GM23338 (cell line): ENCODE data around the gene CRB2. TPM values are rescaled to one million over a fixed set of nuclear protein-coding genes. Genes with fewer than 3 reads are reported as not detected.

Experiments
- ATAC-seq: fragments of 200-7000 bp; cut with Tn5 transposase; 3 replicates; pipeline ENCODE4 v1.9.1; 2020
- DNase-seq: peaks from one replicate; pipeline ENCODE4 v3.0.0-alpha.2; 2015; ENCODE audit warnings: low spot score
- H2AFZ ChIP-seq: fragments of 200-600 bp; sonication (generic); 2 replicates; pipeline ENCODE4 v1.8.0; 2016; ENCODE audit warnings: antibody characterized with exemption, mild to moderate bottlenecking, moderate library complexity
- H3F3A ChIP-seq: fragments of 200-600 bp; sonication (generic); replicated peaks from 2 replicates; pipeline ENCODE4 v1.8.0; 2017; ENCODE audit warnings: antibody characterized with exemption, mixed run types, low read depth
- H3K27ac ChIP-seq: fragments of 200-600 bp; sonication (generic); 2 replicates; pipeline ENCODE4 v1.6.1; 2016; ENCODE audit warnings: low read depth
- H3K27me3 ChIP-seq: fragments of 200-600 bp; sonication (generic); 2 replicates; pipeline ENCODE4 v1.8.0; 2016; ENCODE audit warnings: mild to moderate bottlenecking, mixed run types, moderate library complexity; ENCODE audit not compliant: insufficient read depth
- H3K36me3 ChIP-seq: fragments of 200-600 bp; sonication (generic); 2 replicates; pipeline ENCODE4 v1.8.0; 2016; ENCODE audit warnings: mild to moderate bottlenecking; ENCODE audit not compliant: insufficient read depth
- H3K4me1 ChIP-seq: fragments of 200-600 bp; sonication (generic); 2 replicates; pipeline ENCODE4 v1.8.0; 2016; ENCODE audit warnings: mild to moderate bottlenecking, moderate library complexity; ENCODE audit not compliant: insufficient read depth
- H3K4me2 ChIP-seq: fragments of 200-600 bp; sonication (generic); 2 replicates; pipeline ENCODE4 v1.7.1; 2017; ENCODE audit warnings: mixed run types
- H3K4me3 ChIP-seq: fragments of 200-600 bp; sonication (generic); 2 replicates; pipeline ENCODE4 v1.6.1; 2016; ENCODE audit warnings: mixed run types
- H3K79me2 ChIP-seq: fragments of 200-600 bp; sonication (generic); replicated peaks from 2 replicates; pipeline ENCODE4 v1.8.0; 2017; ENCODE audit warnings: mild to moderate bottlenecking; ENCODE audit not compliant: insufficient read depth
- H3K9me2 ChIP-seq: fragments of 200-600 bp; sonication (generic); 2 replicates; pipeline ENCODE4 v1.8.0; 2017; ENCODE audit not compliant: insufficient read depth
- H4K20me1 ChIP-seq: fragments of 200-600 bp; sonication (generic); replicated peaks from 2 replicates; pipeline ENCODE4 v1.8.0; 2017; ENCODE audit warnings: mild to moderate bottlenecking; ENCODE audit not compliant: insufficient read depth
- H3K27ac Mint-ChIP-seq: 2 replicates; pipeline ENCODE4 v1.8.0; 2020; ENCODE audit warnings: inconsistent platforms, mild to moderate bottlenecking, moderate library complexity, mixed read lengths
- H3K27me3 Mint-ChIP-seq: 3 replicates; pipeline ENCODE4 v1.8.0; 2022; ENCODE audit warnings: low read depth, mild to moderate bottlenecking, moderate library complexity, mixed read lengths, inconsistent platforms; ENCODE audit not compliant: insufficient read depth, poor library complexity
- H3K36me3 Mint-ChIP-seq: 3 replicates; pipeline ENCODE4 v1.8.0; 2021; ENCODE audit warnings: low read depth, mild to moderate bottlenecking, inconsistent platforms, moderate library complexity, mixed read lengths
- H3K4me1 Mint-ChIP-seq: 3 replicates; pipeline ENCODE4 v1.8.0; 2020; ENCODE audit warnings: mild to moderate bottlenecking, inconsistent platforms, mixed read lengths
- H3K4me3 Mint-ChIP-seq: 3 replicates; pipeline ENCODE4 v1.8.0; 2021; ENCODE audit warnings: moderate library complexity, mild to moderate bottlenecking, inconsistent platforms, mixed read lengths
- H3K9me3 Mint-ChIP-seq: 3 replicates; pipeline ENCODE4 v1.8.0; 2020; ENCODE audit warnings: moderate library complexity, mild to moderate bottlenecking, inconsistent platforms, mixed read lengths
- CREB1 ChIP-seq: fragments of 250-450 bp; sonication (Bioruptor Pico); IDR thresholded peaks from 2 replicates; pipeline ENCODE4 v1.5.0; 2020; ENCODE audit warnings: low read depth, mild to moderate bottlenecking, moderate library complexity
- CTCF ChIP-seq, 2 experiments: fragments of 200-600 bp in 1 of 2; sonication (generic) in 1 of 2; conservative IDR thresholded peaks; 2 replicates each; pipeline versions ENCODE4 v1.5.1 to v1.6.1; 2016 to 2017; ENCODE audit warnings: antibody characterized with exemption in 2 of 2, low read depth in 2 of 2, mild to moderate bottlenecking in 2 of 2, moderate library complexity in 1 of 2
- ETS1 ChIP-seq: IDR thresholded peaks from 2 replicates; pipeline ENCODE4 v1.6.1; 2016; ENCODE audit warnings: antibody characterized with exemption
- EZH2 ChIP-seq: fragments of 200-600 bp; sonication (generic); IDR thresholded peaks from one replicate; pipeline ENCODE4 v1.8.0; 2017; ENCODE audit warnings: antibody characterized with exemption, mild to moderate bottlenecking, low read depth; ENCODE audit not compliant: unreplicated experiment
- EZH2phosphoT487 ChIP-seq: fragments of 200-600 bp; sonication (generic); IDR thresholded peaks from one replicate; pipeline ENCODE4 v1.8.1; 2018; ENCODE audit warnings: antibody characterized with exemption; ENCODE audit not compliant: unreplicated experiment
- JUNB ChIP-seq: IDR thresholded peaks from one replicate; pipeline ENCODE4 v1.6.1; 2016; ENCODE audit warnings: antibody characterized with exemption; ENCODE audit not compliant: unreplicated experiment
- NANOG ChIP-seq: IDR thresholded peaks from 2 replicates; pipeline ENCODE4 v1.6.1; 2016; ENCODE audit warnings: antibody characterized with exemption, borderline replicate concordance
- POLR2AphosphoS5 ChIP-seq: IDR thresholded peaks from 2 replicates; pipeline ENCODE4 v1.6.1; 2016; ENCODE audit warnings: antibody characterized with exemption, low read depth
- STAT1 ChIP-seq: IDR thresholded peaks from one replicate; pipeline ENCODE4 v1.6.1; 2016; ENCODE audit warnings: antibody characterized with exemption; ENCODE audit not compliant: unreplicated experiment
- ZNF331 ChIP-seq: fragments of 250-450 bp; sonication (Bioruptor Pico); IDR thresholded peaks from 2 replicates; pipeline ENCODE4 v1.5.0; 2020; ENCODE audit warnings: low read depth, mild to moderate bottlenecking, moderate library complexity
- ZNF462 ChIP-seq: fragments of 250-450 bp; sonication (Bioruptor Pico); IDR thresholded peaks from 2 replicates; pipeline ENCODE4 v1.5.0; 2020; ENCODE audit warnings: mild to moderate bottlenecking, moderate library complexity
- polyA plus RNA-seq: library from polyadenylated mRNA; unstranded; fragments of >200 nt; fragmentation: Nextera tagmentation; extraction: Ambion mirVana; gene quantifications from 2 replicates; pipeline ENCODE4 v1.2.1, GENCODE V29; 2016
- total RNA-seq: library from RNA; depleted of rRNA; stranded (reverse); fragments of >200 nt; shearing (Covaris generic); gene quantifications from 2 replicates; pipeline ENCODE4 v1.2.3, GENCODE V29; 2014

CRB2 gene
- total and polyA plus RNA-seq, 2 experiments from 2014 or later, result 0.34 to 10.2 TPM

- no peak for TF ChIP-seq ZNF462 (CRISPR knock-in tag)
- no peak for TF ChIP-seq EZH2phosphoT487
- no peak for TF ChIP-seq ETS1
- TF ChIP-seq EZH2, result no peak
Observed at GRCh38 chr9:123354806-123355508, 1.0 kb upstream of the CRB2 start (continued).

- Histone ChIP-seq H4K20me1 (no peaks in the 10 kb centered on the region), H3K27ac (no peak overlapping the region), H3K4me3 (peak overlapping the region; percentile 60; the same call in 1 of the 2 replicates), H3K36me3 (no peaks in the 10 kb centered on the region), H3K27me3 (no peaks in the 10 kb centered on the region), H3K4me1 (peaks cover 59% of the 10 kb centered on the region), H2AFZ (peak overlapping the region; percentile 69), H3F3A (0 out of 2 replicates have a peak, but pooled peaks cover 12% of the 10 kb centered on the region), H3K4me2 (peak overlapping the region; percentile 87), H3K9me2 (no peaks in the 10 kb centered on the region), H3K79me2 (no peaks in the 10 kb centered on the region)
- Mint-ChIP-seq H3K36me3 (no peaks in the 10 kb centered on the region; the same call in 2 of the 3 replicates), H3K4me3 (peak overlapping the region; percentile 62), H3K4me1 (peaks cover 64% of the 10 kb centered on the region), H3K27ac (no peak overlapping the region), H3K9me3 (no peaks in the 10 kb centered on the region; the same call in 1 of the 3 replicates), H3K27me3 (peaks cover 36% of the 10 kb centered on the region)
- DNase-seq (no peak), ATAC-seq (peak; percentile 1)
- no peak for TF ChIP-seq NANOG
- no peak for TF ChIP-seq ZNF331
- TF ChIP-seq CREB1 (CRISPR knock-in tag), result no peak
- TF ChIP-seq JUNB, result no peak
- TF ChIP-seq EZH2phosphoT487, result no peak
- TF ChIP-seq POLR2AphosphoS5, result no peak
- no peak for TF ChIP-seq STAT1
- no peak for TF ChIP-seq CTCF (conservative IDR thresholded peaks at IDR 0.05; ENCODE audit: low read depth in 2 of 2)
- no peak for TF ChIP-seq ETS1
Observed at GRCh38 chr9:123356851-123357742, 1.1 kb downstream of the CRB2 start.
